KMS-11 (cell line): ENCODE measurements around the gene TSEN54.

Source experiments
- H2AFZ ChIP-seq: fragments of 200-600 bp; sonication (generic); 2 replicates; pipeline ENCODE4 v1.6.1; 2016; ENCODE audit warnings: antibody characterized with exemption, mixed run types, low read depth
- H3K27ac ChIP-seq: fragments of 200-600 bp; sonication (generic); 2 replicates; pipeline ENCODE4 v1.6.1; 2016; ENCODE audit warnings: mild to moderate bottlenecking, mixed run types
- H3K27me3 ChIP-seq: fragments of 200-600 bp; sonication (generic); 2 replicates; pipeline ENCODE4 v1.6.1; 2017; ENCODE audit warnings: mild to moderate bottlenecking, low read depth, mixed run types, moderate library complexity; ENCODE audit not compliant: insufficient read depth
- H3K36me3 ChIP-seq: fragments of 200-600 bp; sonication (generic); 2 replicates; pipeline ENCODE4 v1.6.1; 2017; ENCODE audit warnings: mild to moderate bottlenecking, mixed run types; ENCODE audit not compliant: insufficient read depth
- H3K4me1 ChIP-seq: fragments of 200-600 bp; sonication (generic); 2 replicates; pipeline ENCODE4 v1.6.1; 2016; ENCODE audit warnings: mild to moderate bottlenecking, low read depth, mixed run types; ENCODE audit not compliant: poor library complexity, severe bottlenecking
- H3K4me2 ChIP-seq: fragments of 200-600 bp; sonication (generic); 2 replicates; pipeline ENCODE4 v1.7.0; 2016; ENCODE audit warnings: mild to moderate bottlenecking, mixed run types
- H3K4me3 ChIP-seq: fragments of 200-600 bp; sonication (generic); IDR thresholded peaks from 2 replicates; pipeline ENCODE4 v1.6.1; 2017; ENCODE audit warnings: low read depth, low read length, mixed read lengths; ENCODE audit not compliant: insufficient read depth
- H3K79me2 ChIP-seq: fragments of 200-600 bp; sonication (generic); 2 replicates; pipeline ENCODE4 v1.6.1; 2016; ENCODE audit warnings: low read depth, mixed run types; ENCODE audit not compliant: insufficient read depth
- H3K9ac ChIP-seq: fragments of 200-600 bp; sonication (generic); 2 replicates; pipeline ENCODE4 v1.6.1; 2016; ENCODE audit warnings: mild to moderate bottlenecking, mixed run types
- H4K20me1 ChIP-seq: fragments of 200-600 bp; sonication (generic); 2 replicates; pipeline ENCODE4 v1.6.1; 2016; ENCODE audit warnings: mild to moderate bottlenecking, mixed run types; ENCODE audit not compliant: insufficient read depth
- CTCF ChIP-seq: fragments of 200-600 bp; sonication (generic); conservative IDR thresholded peaks from 2 replicates; pipeline ENCODE4 v1.6.1; 2017; ENCODE audit warnings: low read depth, mild to moderate bottlenecking, antibody characterized with exemption, low read length, moderate library complexity, mixed read lengths

Gene TSEN54

GRCh38 chr17:75530837-75531720, 14.8 kb downstream of the TSEN54 start:
- Histone ChIP-seq H3K27ac (no peak overlapping the region), H3K79me2 (no peaks in the 10 kb centered on the region), H4K20me1 (no peaks in the 10 kb centered on the region), H3K9ac (no peak overlapping the region), H2AFZ (no peak overlapping the region), H3K4me3 (no peak overlapping the region), H3K27me3 (no peaks in the 10 kb centered on the region), H3K4me2 (no peak overlapping the region), H3K36me3 (no peaks in the 10 kb centered on the region), H3K4me1 (peaks cover 5% of the 10 kb centered on the region)
- TF ChIP-seq CTCF = no peak

- Histone ChIP-seq H3K4me2 (no peak overlapping the region), H3K27ac (no peak overlapping the region), H4K20me1 (no peaks in the 10 kb centered on the region), H3K36me3 (no peaks in the 10 kb centered on the region), H3K4me1 (no peaks in the 10 kb centered on the region), H3K27me3 (no peaks in the 10 kb centered on the region), H3K4me3 (no peak overlapping the region), H2AFZ (no peak overlapping the region), H3K79me2 (no peaks in the 10 kb centered on the region), H3K9ac (no peak overlapping the region)
- no peak for TF ChIP-seq CTCF
These were observed 15.4 kb downstream of the TSEN54 start for GRCh38 chr17:75531721-75532072.

GRCh38 chr17:75535119-75535537, 18.8 kb downstream of the TSEN54 start:
- Histone ChIP-seq H4K20me1 (no peaks in the 10 kb centered on the region), H2AFZ (no peak overlapping the region), H3K9ac (no peak overlapping the region), H3K4me2 (no peak overlapping the region), H3K79me2 (no peaks in the 10 kb centered on the region), H3K4me1 (no peaks in the 10 kb centered on the region), H3K4me3 (no peak overlapping the region), H3K27ac (no peak overlapping the region), H3K27me3 (no peaks in the 10 kb centered on the region), H3K36me3 (no peaks in the 10 kb centered on the region)
- no peak for TF ChIP-seq CTCF

GRCh38 chr17:75535871-75536270, 19.5 kb downstream of the TSEN54 start:
- H3K27me3 ChIP-seq = no peaks in the 10 kb centered on the region
- no peaks in the 10 kb centered on the region for H3K36me3 ChIP-seq
- no peak for TF ChIP-seq CTCF
- no peak overlapping the region for H3K9ac ChIP-seq
- no peak overlapping the region for H3K4me2 ChIP-seq
- no peak overlapping the region for H3K27ac ChIP-seq
- no peak overlapping the region for H3K4me3 ChIP-seq
- H4K20me1 ChIP-seq = no peaks in the 10 kb centered on the region
- H3K4me1 ChIP-seq = no peaks in the 10 kb centered on the region
- no peak overlapping the region for H2AFZ ChIP-seq
- no peaks in the 10 kb centered on the region for H3K79me2 ChIP-seq
